HUES64 (cell line): Measurements from ENCODE around the gene GLRA3.

ENCODE experiments used
- H3K27ac ChIP-seq: 2 replicates; pipeline ENCODE4 v1.7.0; 2013; ENCODE audit warnings: low read depth, low read length, inconsistent platforms
- H3K27me3 ChIP-seq: 2 replicates; pipeline ENCODE4 v1.6.1; 2013; ENCODE audit warnings: mild to moderate bottlenecking, low read length; ENCODE audit not compliant: insufficient read depth
- H3K36me3 ChIP-seq: 2 replicates; pipeline ENCODE4 v1.6.1; 2013; ENCODE audit warnings: mild to moderate bottlenecking, low read length; ENCODE audit not compliant: insufficient read depth
- H3K4me1 ChIP-seq: 2 replicates; pipeline ENCODE4 v1.6.1; 2013; ENCODE audit warnings: mild to moderate bottlenecking, low read length, moderate library complexity; ENCODE audit not compliant: insufficient read depth
- H3K4me3 ChIP-seq: 2 replicates; pipeline ENCODE4 v1.5.1; 2013; ENCODE audit warnings: mild to moderate bottlenecking, low read length, moderate library complexity
- H3K9ac ChIP-seq: 2 replicates; pipeline ENCODE4 v1.6.1; 2013; ENCODE audit warnings: mild to moderate bottlenecking, low read depth, low read length
- H3K9me3 ChIP-seq: 2 replicates; pipeline ENCODE4 v1.6.1; 2013; ENCODE audit warnings: low read depth, low read length; ENCODE audit not compliant: insufficient read depth
- WGBS: fragments of 150-250, 120-280 bp; methylation state at CpG from one replicate; pipeline ENCODE4 v1.1.7; 2013; ENCODE audit warnings: missing lambda C conversion rate; 5-methylcytosine and 5-hydroxymethylcytosine counted together

The GLRA3 gene

GRCh38 chr4:174593701-174594100, 235.3 kb downstream of the GLRA3 start:
- 95% methylated on average over 3 of the region's 3 CpGs for WGBS

GRCh38 chr4:174592985-174593335, 236.1 kb downstream of the GLRA3 start:
- H3K9me3 ChIP-seq: no peaks in the 10 kb centered on the region
- no peak overlapping the region for H3K4me3 ChIP-seq
- H3K27ac ChIP-seq: no peak overlapping the region
- no peaks in the 10 kb centered on the region for H3K27me3 ChIP-seq
- WGBS: 92% methylated on average over 3 of the region's 3 CpGs
- H3K9ac ChIP-seq: no peak overlapping the region
- H3K36me3 ChIP-seq: no peaks in the 10 kb centered on the region
- peaks cover 10% of the 10 kb centered on the region; the same call in 1 of the 2 replicates for H3K4me1 ChIP-seq

More at GRCh38 chr4:174593701-174594100, 235.3 kb downstream of the GLRA3 start:
- H3K9ac ChIP-seq: no peak overlapping the region
- no peaks in the 10 kb centered on the region for H3K9me3 ChIP-seq
- H3K27ac ChIP-seq: no peak overlapping the region
- peaks cover 10% of the 10 kb centered on the region; the same call in 1 of the 2 replicates for H3K4me1 ChIP-seq
- H3K4me3 ChIP-seq: no peak overlapping the region
- no peaks in the 10 kb centered on the region for H3K27me3 ChIP-seq
- H3K36me3 ChIP-seq: no peaks in the 10 kb centered on the region

- H3K4me1 ChIP-seq: peaks cover 10% of the 10 kb centered on the region; the same call in 1 of the 2 replicates
- no peaks in the 10 kb centered on the region for H3K27me3 ChIP-seq
- H3K9ac ChIP-seq: no peak overlapping the region
- 93% methylated on average over 1 of the region's 3 CpGs for WGBS
- peaks cover 4% of the 10 kb centered on the region; the same call in 1 of the 2 replicates for H3K9me3 ChIP-seq
- H3K36me3 ChIP-seq: no peaks in the 10 kb centered on the region
- no peak overlapping the region for H3K27ac ChIP-seq
- no peak overlapping the region for H3K4me3 ChIP-seq
Measured at GRCh38 chr4:174592256-174592984, 236.6 kb downstream of the GLRA3 start.

- H3K9ac ChIP-seq: no peak overlapping the region
- peaks cover 10% of the 10 kb centered on the region; the same call in 1 of the 2 replicates for H3K4me1 ChIP-seq
- H3K9me3 ChIP-seq: peaks cover 7% of the 10 kb centered on the region; the same call in 1 of the 2 replicates
- H3K4me3 ChIP-seq: no peak overlapping the region
- 94% methylated on average over 2 of the region's 5 CpGs for WGBS
- no peaks in the 10 kb centered on the region for H3K36me3 ChIP-seq
- H3K27ac ChIP-seq: no peak overlapping the region
- no peaks in the 10 kb centered on the region for H3K27me3 ChIP-seq
Measured at GRCh38 chr4:174591243-174592021, 237.6 kb downstream of the GLRA3 start.

GRCh38 chr4:174590336-174590735, 238.7 kb downstream of the GLRA3 start:
- Histone ChIP-seq H3K9me3 (peaks cover 7% of the 10 kb centered on the region; the same call in 1 of the 2 replicates), H3K4me1 (peaks cover 10% of the 10 kb centered on the region; the same call in 1 of the 2 replicates), H3K36me3 (no peaks in the 10 kb centered on the region), H3K27me3 (no peaks in the 10 kb centered on the region), H3K27ac (no peak overlapping the region), H3K4me3 (no peak overlapping the region), H3K9ac (no peak overlapping the region)
- 100% methylated on average over 1 of the region's 1 CpG for WGBS
